NCI-H510A (cell line): Measurements from ENCODE around the gene GID8.

ENCODE experiments used
- DNase-seq: peaks from one replicate; lab custom pipeline; 2025; lab: John Stamatoyannopoulos, UW

GID8 gene

GRCh38 chr20:62943396-62943795 is 5.4 kb downstream of the GID8 start:
- DNase-seq: no peak

- DNase-seq: no peak
Observed at GRCh38 chr20:62944184-62944583, 6.2 kb downstream of the GID8 start.

- no peak for DNase-seq
Observed at GRCh38 chr20:62944746-62945145, 6.8 kb downstream of the GID8 start.

GRCh38 chr20:62945771-62946339 is 7.9 kb downstream of the GID8 start:
- DNase-seq: no peak

- no peak for DNase-seq
Observed at GRCh38 chr20:62946918-62947317, 9.0 kb downstream of the GID8 start.

- DNase-seq: no peak
Observed at GRCh38 chr20:62947532-62948300, 9.8 kb downstream of the GID8 start.

GRCh38 chr20:62949153-62949821 is 11.3 kb downstream of the GID8 start:
- no peak for DNase-seq

GRCh38 chr20:62949962-62950361 is 12.0 kb downstream of the GID8 start:
- no peak for DNase-seq

GRCh38 chr20:62950741-62951140 is 12.8 kb downstream of the GID8 start:
- DNase-seq: no peak

- DNase-seq: no peak
Observed at GRCh38 chr20:62951143-62951895, 13.4 kb downstream of the GID8 start.

- DNase-seq: no peak
Observed at GRCh38 chr20:62951896-62952372, 14.0 kb downstream of the GID8 start.

GRCh38 chr20:62952373-62952967 is 14.5 kb downstream of the GID8 start, which contains the start of gene SLC17A9:
Gene SLC17A9 (plus strand): TSS chr20:62952709. CDS start chr20:62952831, 122 bp downstream.
- DNase-seq: no peak

- DNase-seq: no peak
Observed at GRCh38 chr20:62952968-62953838, 15.3 kb downstream of the GID8 start.

- DNase-seq: peak; percentile 35
Observed at GRCh38 chr20:62953839-62954703, 16.1 kb downstream of the GID8 start.

- no peak for DNase-seq
Observed at GRCh38 chr20:62955519-62956386, 17.8 kb downstream of the GID8 start.

GRCh38 chr20:62956387-62957135 is 18.6 kb downstream of the GID8 start:
- no peak for DNase-seq

- no peak for DNase-seq
Observed at GRCh38 chr20:62957136-62958117, 19.5 kb downstream of the GID8 start.
